ENCODE data around the gene SLC16A10.
A peak's percentile ranks its signal among the peaks of the same experiment; 100 is the strongest.
"Not testable (repeated sequence)": the region's sequence is repeated elsewhere in the genome, so short reads cannot be mapped to it uniquely, and the experiment has no call there.

SLC16A10 gene

GRCh38 chr6:111242452-111242851, 155.1 kb downstream of the SLC16A10 start:
- Histone ChIP-seq H2AFZ (ENCODE audit: low read length, unreplicated experiment) (no peak overlapping the region), H3K79me2 (ENCODE audit: control insufficient read depth, insufficient read depth, low read length, unreplicated experiment) (no peaks in the 10 kb centered on the region), H3K27me3 (ENCODE audit: insufficient read depth, low read length) (peaks cover 7% of the 10 kb centered on the region; the same call in 1 of the 2 replicates), H3K36me3 (ENCODE audit: insufficient read depth, low read length) (no peaks in the 10 kb centered on the region), H3K4me1 (ENCODE audit: control insufficient read depth, insufficient read depth, low read length, unreplicated experiment) (peaks cover 22% of the 10 kb centered on the region), H3K4me3 (ENCODE audit: low read depth, low read length) (no peak overlapping the region), H3K27ac (ENCODE audit: low read depth, low read length) (no peak overlapping the region)

- no peak overlapping the region for H3K27ac ChIP-seq (ENCODE audit: low read depth, low read length)
- H3K27me3 ChIP-seq (ENCODE audit: insufficient read depth, low read length): peaks cover 7% of the 10 kb centered on the region; the same call in 1 of the 2 replicates
- H3K4me3 ChIP-seq (ENCODE audit: low read depth, low read length): no peak overlapping the region
- no peaks in the 10 kb centered on the region for H3K36me3 ChIP-seq (ENCODE audit: insufficient read depth, low read length)
- no peaks in the 10 kb centered on the region for H3K79me2 ChIP-seq (ENCODE audit: control insufficient read depth, insufficient read depth, low read length, unreplicated experiment)
- H3K4me1 ChIP-seq (ENCODE audit: control insufficient read depth, insufficient read depth, low read length, unreplicated experiment): peaks cover 17% of the 10 kb centered on the region
- H2AFZ ChIP-seq (ENCODE audit: low read length, unreplicated experiment): no peak overlapping the region
These were observed 155.8 kb downstream of the SLC16A10 start for GRCh38 chr6:111243095-111243494.

- Histone ChIP-seq H3K4me3 (ENCODE audit: low read depth, low read length) (no peak overlapping the region), H3K79me2 (ENCODE audit: control insufficient read depth, insufficient read depth, low read length, unreplicated experiment) (no peaks in the 10 kb centered on the region), H2AFZ (ENCODE audit: low read length, unreplicated experiment) (no peak overlapping the region), H3K27ac (ENCODE audit: low read depth, low read length) (no peak overlapping the region), H3K27me3 (ENCODE audit: insufficient read depth, low read length) (peaks cover 7% of the 10 kb centered on the region; the same call in 1 of the 2 replicates), H3K36me3 (ENCODE audit: insufficient read depth, low read length) (no peaks in the 10 kb centered on the region), H3K4me1 (ENCODE audit: control insufficient read depth, insufficient read depth, low read length, unreplicated experiment) (no peaks in the 10 kb centered on the region)
These were observed 161.5 kb downstream of the SLC16A10 start for GRCh38 chr6:111248789-111249188.

- Histone ChIP-seq H3K79me2 (ENCODE audit: control insufficient read depth, insufficient read depth, low read length, unreplicated experiment) (no peaks in the 10 kb centered on the region), H2AFZ (ENCODE audit: low read length, unreplicated experiment) (no peak overlapping the region), H3K36me3 (ENCODE audit: insufficient read depth, low read length) (no peaks in the 10 kb centered on the region), H3K4me3 (ENCODE audit: low read depth, low read length) (no peak overlapping the region), H3K27ac (ENCODE audit: low read depth, low read length) (no peak overlapping the region), H3K4me1 (ENCODE audit: control insufficient read depth, insufficient read depth, low read length, unreplicated experiment) (no peaks in the 10 kb centered on the region), H3K27me3 (ENCODE audit: insufficient read depth, low read length) (no peaks in the 10 kb centered on the region)
These were observed 163.6 kb downstream of the SLC16A10 start for GRCh38 chr6:111250791-111251354.

GRCh38 chr6:111252726-111253125, 165.4 kb downstream of the SLC16A10 start:
- no peaks in the 10 kb centered on the region for H3K27me3 ChIP-seq (ENCODE audit: insufficient read depth, low read length)
- H3K36me3 ChIP-seq (ENCODE audit: insufficient read depth, low read length): no peaks in the 10 kb centered on the region
- no peak overlapping the region for H3K4me3 ChIP-seq (ENCODE audit: low read depth, low read length)
- no peak overlapping the region for H3K27ac ChIP-seq (ENCODE audit: low read depth, low read length)
- no peaks in the 10 kb centered on the region for H3K79me2 ChIP-seq (ENCODE audit: control insufficient read depth, insufficient read depth, low read length, unreplicated experiment)
- no peaks in the 10 kb centered on the region for H3K4me1 ChIP-seq (ENCODE audit: control insufficient read depth, insufficient read depth, low read length, unreplicated experiment)
- no peak overlapping the region for H2AFZ ChIP-seq (ENCODE audit: low read length, unreplicated experiment)

GRCh38 chr6:111254004-111254778, 166.9 kb downstream of the SLC16A10 start:
- H2AFZ ChIP-seq (ENCODE audit: low read length, unreplicated experiment): no peak overlapping the region
- H3K79me2 ChIP-seq (ENCODE audit: control insufficient read depth, insufficient read depth, low read length, unreplicated experiment): no peaks in the 10 kb centered on the region
- H3K4me3 ChIP-seq (ENCODE audit: low read depth, low read length): no peak overlapping the region
- H3K36me3 ChIP-seq (ENCODE audit: insufficient read depth, low read length): no peaks in the 10 kb centered on the region
- H3K27me3 ChIP-seq (ENCODE audit: insufficient read depth, low read length): no peaks in the 10 kb centered on the region
- H3K4me1 ChIP-seq (ENCODE audit: control insufficient read depth, insufficient read depth, low read length, unreplicated experiment): no peaks in the 10 kb centered on the region
- no peak overlapping the region for H3K27ac ChIP-seq (ENCODE audit: low read depth, low read length)

- H3K4me1 ChIP-seq (ENCODE audit: control insufficient read depth, insufficient read depth, low read length, unreplicated experiment): no peaks in the 10 kb centered on the region
- no peak overlapping the region for H2AFZ ChIP-seq (ENCODE audit: low read length, unreplicated experiment)
- H3K4me3 ChIP-seq (ENCODE audit: low read depth, low read length): no peak overlapping the region
- H3K27ac ChIP-seq (ENCODE audit: low read depth, low read length): no peak overlapping the region
- H3K36me3 ChIP-seq (ENCODE audit: insufficient read depth, low read length): no peaks in the 10 kb centered on the region
- H3K79me2 ChIP-seq (ENCODE audit: control insufficient read depth, insufficient read depth, low read length, unreplicated experiment): peaks cover 3% of the 10 kb centered on the region
- H3K27me3 ChIP-seq (ENCODE audit: insufficient read depth, low read length): no peaks in the 10 kb centered on the region
These were observed 167.5 kb downstream of the SLC16A10 start for GRCh38 chr6:111254779-111255166.

GRCh38 chr6:111255838-111256237, 168.5 kb downstream of the SLC16A10 start:
- H3K79me2 ChIP-seq (ENCODE audit: control insufficient read depth, insufficient read depth, low read length, unreplicated experiment): peaks cover 12% of the 10 kb centered on the region
- not testable (repeated sequence) for H3K36me3 ChIP-seq (ENCODE audit: insufficient read depth, low read length); H3K4me1 ChIP-seq (ENCODE audit: control insufficient read depth, insufficient read depth, low read length, unreplicated experiment); H2AFZ ChIP-seq (ENCODE audit: low read length, unreplicated experiment); H3K27me3 ChIP-seq (ENCODE audit: insufficient read depth, low read length); H3K4me3 ChIP-seq (ENCODE audit: low read depth, low read length); H3K27ac ChIP-seq (ENCODE audit: low read depth, low read length)

GRCh38 chr6:111256646-111257045, 169.3 kb downstream of the SLC16A10 start:
- no peak overlapping the region for H3K27ac ChIP-seq (ENCODE audit: low read depth, low read length)
- no peak overlapping the region for H3K4me3 ChIP-seq (ENCODE audit: low read depth, low read length)
- H3K79me2 ChIP-seq (ENCODE audit: control insufficient read depth, insufficient read depth, low read length, unreplicated experiment): peaks cover 17% of the 10 kb centered on the region
- peaks cover 12% of the 10 kb centered on the region for H3K4me1 ChIP-seq (ENCODE audit: control insufficient read depth, insufficient read depth, low read length, unreplicated experiment)
- H3K36me3 ChIP-seq (ENCODE audit: insufficient read depth, low read length): no peaks in the 10 kb centered on the region
- H2AFZ ChIP-seq (ENCODE audit: low read length, unreplicated experiment): no peak overlapping the region
- no peaks in the 10 kb centered on the region for H3K27me3 ChIP-seq (ENCODE audit: insufficient read depth, low read length)

- H3K27ac ChIP-seq (ENCODE audit: low read depth, low read length): no peak overlapping the region
- H3K4me3 ChIP-seq (ENCODE audit: low read depth, low read length): no peak overlapping the region
- no peaks in the 10 kb centered on the region for H3K27me3 ChIP-seq (ENCODE audit: insufficient read depth, low read length)
- H2AFZ ChIP-seq (ENCODE audit: low read length, unreplicated experiment): peak overlapping the region; percentile 48
- H3K79me2 ChIP-seq (ENCODE audit: control insufficient read depth, insufficient read depth, low read length, unreplicated experiment): peaks cover 17% of the 10 kb centered on the region
- no peaks in the 10 kb centered on the region for H3K36me3 ChIP-seq (ENCODE audit: insufficient read depth, low read length)
- H3K4me1 ChIP-seq (ENCODE audit: control insufficient read depth, insufficient read depth, low read length, unreplicated experiment): peaks cover 12% of the 10 kb centered on the region
These were observed 170.7 kb downstream of the SLC16A10 start for GRCh38 chr6:111258010-111258409.

- peaks cover 14% of the 10 kb centered on the region for H3K4me1 ChIP-seq (ENCODE audit: control insufficient read depth, insufficient read depth, low read length, unreplicated experiment)
- peaks cover 17% of the 10 kb centered on the region for H3K79me2 ChIP-seq (ENCODE audit: control insufficient read depth, insufficient read depth, low read length, unreplicated experiment)
- peak overlapping the region; percentile 74 for H3K4me3 ChIP-seq (ENCODE audit: low read depth, low read length)
- H2AFZ ChIP-seq (ENCODE audit: low read length, unreplicated experiment): peak overlapping the region; percentile 54
- peak overlapping the region; percentile 8; the same call in 1 of the 2 replicates for H3K27ac ChIP-seq (ENCODE audit: low read depth, low read length)
- no peaks in the 10 kb centered on the region for H3K36me3 ChIP-seq (ENCODE audit: insufficient read depth, low read length)
- no peaks in the 10 kb centered on the region for H3K27me3 ChIP-seq (ENCODE audit: insufficient read depth, low read length)
These were observed 171.3 kb downstream of the SLC16A10 start for GRCh38 chr6:111258615-111259088.

Data from ACC112 (cell line).